GM21619 (cell line): Measurements from ENCODE around the gene ELMOD3.
"Not testable (repeated sequence)": the region's sequence is repeated elsewhere in the genome, so short reads cannot be mapped to it uniquely, and the experiment has no call there.

Experiments used
- ATAC-seq: cut with Tn5 transposase; IDR thresholded peaks from one replicate; pipeline ENCODE4 v1.9.1; 2021; ENCODE audit not compliant: unreplicated experiment

The ELMOD3 gene

DNA sequence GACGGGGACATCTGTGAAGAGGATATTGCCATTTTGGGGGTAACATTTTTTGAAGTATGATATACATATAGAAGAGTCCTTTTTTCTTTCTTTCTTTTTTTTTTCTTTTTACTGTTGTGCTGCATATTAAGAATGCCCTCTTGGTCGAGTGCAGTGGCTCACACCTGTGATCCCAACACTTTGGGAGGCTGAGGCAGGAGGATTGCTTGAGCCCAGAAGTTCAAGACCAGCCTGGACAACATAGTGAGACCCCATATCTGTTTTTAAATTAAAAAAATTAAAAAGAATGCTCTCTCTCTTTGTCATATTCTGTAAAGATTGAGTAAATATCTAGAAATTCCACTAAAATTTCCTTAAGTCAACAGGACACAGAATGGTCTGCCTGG is 67.5 kb downstream of the ELMOD3 start:
- ATAC-seq = no peak

DNA sequence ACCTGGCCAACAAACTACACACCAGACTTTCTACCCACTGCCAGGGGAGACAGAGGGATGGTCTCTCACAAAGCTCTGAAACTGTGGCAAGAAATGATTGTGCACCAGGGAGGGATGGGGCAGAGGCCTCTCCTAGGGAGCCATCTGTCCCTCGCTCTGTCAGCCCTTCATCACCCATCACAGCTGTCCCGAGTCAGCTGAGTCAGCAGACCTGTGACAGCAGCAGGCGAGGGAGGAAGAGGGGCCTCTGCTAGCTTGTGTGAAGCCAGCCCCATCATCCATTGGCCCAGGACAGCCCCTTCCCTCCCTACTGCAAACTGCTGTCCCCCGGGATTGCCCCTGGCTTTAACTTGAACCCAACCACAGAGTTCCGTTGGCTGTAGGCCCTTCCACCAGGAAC is 69.0 kb downstream of the ELMOD3 start:
- ATAC-seq = no peak

DNA sequence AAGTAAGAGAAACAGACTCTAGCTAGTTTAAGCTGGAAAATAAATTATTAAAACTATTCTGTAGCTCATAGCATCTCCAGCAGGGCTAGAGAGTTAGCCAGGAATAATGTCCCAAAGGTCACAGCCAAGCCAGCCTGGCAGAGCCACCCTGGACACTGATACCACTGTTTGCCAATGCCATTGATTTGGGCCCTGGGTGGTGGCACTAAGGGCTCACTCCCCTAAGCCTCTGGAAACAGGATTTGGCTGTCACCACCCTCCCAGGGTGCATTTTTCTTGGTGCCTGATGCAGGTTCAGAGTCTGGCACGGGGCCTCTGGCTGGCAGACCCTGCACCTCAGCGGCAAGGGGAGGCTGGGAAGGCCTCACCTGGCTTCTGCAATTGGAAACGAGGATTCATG is 71.0 kb downstream of the ELMOD3 start:
- ATAC-seq = no peak

DNA sequence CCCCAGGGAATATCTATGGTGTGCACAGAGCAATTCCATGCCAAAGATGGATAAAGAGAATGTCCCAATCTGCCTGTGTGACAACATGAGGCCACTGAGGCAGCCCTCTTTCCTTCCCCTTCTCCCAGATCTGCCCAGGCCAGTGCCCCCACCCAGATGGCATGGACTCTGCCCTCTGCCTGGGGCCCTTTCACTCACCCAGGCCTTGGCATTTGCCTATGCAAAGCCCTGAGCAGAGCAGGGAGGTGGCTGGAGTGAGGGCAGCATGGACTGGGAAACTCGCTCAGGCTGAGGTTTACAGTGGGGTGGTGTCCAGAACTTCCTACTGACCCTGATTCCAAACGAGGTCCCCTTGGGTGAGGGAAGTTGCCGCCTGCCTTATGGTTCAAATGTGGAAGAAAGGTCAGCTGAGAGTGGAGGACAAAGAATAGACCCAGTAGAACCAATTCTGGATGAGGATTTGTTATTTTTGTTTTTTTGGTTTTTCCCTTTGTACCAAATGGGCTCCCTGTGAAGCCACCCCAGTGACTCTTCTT is 72.8 kb downstream of the ELMOD3 start:
- ATAC-seq = no peak

DNA sequence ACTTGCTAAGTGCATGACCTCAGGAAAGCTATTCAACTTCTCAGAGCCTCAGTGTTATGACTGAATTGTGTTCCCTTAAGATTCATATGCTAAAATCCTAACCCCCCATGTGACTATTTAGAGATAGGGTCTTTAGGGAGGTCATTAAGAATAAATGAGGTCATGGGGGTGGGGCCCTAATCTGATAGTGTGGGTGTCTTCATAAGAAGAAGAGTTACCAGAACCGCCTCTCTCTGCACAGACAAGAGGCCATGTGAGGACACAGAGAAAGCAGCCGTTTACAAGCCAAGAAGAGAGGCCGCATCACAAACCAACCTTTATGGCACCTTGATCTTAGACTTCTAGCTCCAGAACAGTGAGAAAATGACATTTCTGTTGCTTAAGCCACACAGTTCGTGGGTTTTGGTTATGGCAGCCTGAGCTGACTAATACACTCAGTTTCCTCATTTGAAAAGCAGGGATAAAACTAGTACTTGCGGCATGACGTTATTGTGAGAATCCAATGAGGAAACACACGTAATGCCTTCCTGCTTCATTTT is 73.8 kb downstream of the ELMOD3 start:
- no peak for ATAC-seq

DNA sequence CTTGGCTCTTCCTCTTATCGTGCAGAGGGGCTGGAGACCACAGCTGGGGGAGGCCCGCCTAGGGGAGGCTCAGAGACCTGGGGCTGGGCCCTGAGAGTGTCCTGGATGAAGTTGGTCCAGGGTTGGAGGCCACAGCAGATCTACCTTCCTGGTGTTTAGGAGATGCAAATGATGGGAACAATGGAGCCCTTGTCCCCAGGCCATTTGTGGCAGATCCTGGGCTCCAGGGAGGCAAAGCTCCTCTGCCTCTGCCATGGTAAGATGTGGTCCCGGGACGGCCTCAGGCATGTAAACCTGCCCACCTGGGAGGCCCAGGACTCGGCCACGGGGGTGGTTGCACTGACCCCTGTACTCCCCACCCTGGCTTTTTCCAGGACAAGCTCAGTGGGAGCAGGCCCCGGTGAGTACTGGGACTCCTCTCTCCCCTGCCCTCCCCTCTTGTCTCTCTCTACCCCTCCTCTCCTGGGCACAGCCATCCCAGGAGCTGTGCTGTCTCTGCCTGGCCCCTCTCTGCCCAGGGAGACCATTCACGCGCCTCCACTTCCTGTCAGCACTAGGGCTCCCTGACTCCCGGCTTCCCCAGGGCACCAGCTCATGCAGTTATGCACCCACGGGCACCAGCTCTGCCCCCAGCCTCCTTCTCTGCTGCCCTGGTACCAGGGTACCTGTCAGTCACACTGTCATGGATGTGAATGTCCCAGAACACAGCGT is 74.8 kb downstream of the ELMOD3 start:
- no peak for ATAC-seq

- ATAC-seq = no peak
These were observed 75.3 kb downstream of the ELMOD3 start for GRCh38 chr2:85429924-85430289.

GRCh38 chr2:85430752-85431569 is 76.4 kb downstream of the ELMOD3 start:
- no peak for ATAC-seq

GRCh38 chr2:85431570-85432205 is 77.1 kb downstream of the ELMOD3 start:
- no peak for ATAC-seq

DNA sequence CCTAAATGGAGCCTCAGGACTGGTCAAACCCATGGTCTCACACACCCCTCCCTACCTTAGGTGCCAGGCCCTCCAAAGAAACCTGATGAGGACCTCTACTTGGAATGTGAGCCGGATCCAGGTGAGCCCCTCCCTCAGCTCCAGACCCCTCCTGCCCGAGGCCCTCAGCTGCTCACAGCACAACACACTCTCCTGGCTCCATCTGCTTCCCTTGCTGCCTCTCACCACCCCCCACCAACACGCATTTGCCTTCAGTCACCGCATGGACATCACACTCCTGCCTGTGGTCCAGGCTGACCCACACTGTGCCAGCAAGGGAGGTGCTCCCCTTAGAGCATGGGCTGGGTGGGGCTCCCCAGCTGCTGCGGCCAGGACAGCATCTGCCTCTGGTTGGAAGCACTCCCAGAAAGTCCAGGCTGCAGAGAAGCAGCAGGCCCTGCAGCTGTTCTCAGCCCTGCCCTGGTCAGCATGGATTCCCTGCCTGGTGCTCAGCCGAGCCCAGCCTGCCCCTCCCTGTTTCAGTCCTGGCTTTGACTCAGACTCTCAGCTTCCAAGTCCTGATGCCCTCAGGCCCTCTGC is 79.0 kb downstream of the ELMOD3 start:
- ATAC-seq = no peak

GRCh38 chr2:85434696-85435095 is 80.1 kb downstream of the ELMOD3 start:
- no peak for ATAC-seq

DNA sequence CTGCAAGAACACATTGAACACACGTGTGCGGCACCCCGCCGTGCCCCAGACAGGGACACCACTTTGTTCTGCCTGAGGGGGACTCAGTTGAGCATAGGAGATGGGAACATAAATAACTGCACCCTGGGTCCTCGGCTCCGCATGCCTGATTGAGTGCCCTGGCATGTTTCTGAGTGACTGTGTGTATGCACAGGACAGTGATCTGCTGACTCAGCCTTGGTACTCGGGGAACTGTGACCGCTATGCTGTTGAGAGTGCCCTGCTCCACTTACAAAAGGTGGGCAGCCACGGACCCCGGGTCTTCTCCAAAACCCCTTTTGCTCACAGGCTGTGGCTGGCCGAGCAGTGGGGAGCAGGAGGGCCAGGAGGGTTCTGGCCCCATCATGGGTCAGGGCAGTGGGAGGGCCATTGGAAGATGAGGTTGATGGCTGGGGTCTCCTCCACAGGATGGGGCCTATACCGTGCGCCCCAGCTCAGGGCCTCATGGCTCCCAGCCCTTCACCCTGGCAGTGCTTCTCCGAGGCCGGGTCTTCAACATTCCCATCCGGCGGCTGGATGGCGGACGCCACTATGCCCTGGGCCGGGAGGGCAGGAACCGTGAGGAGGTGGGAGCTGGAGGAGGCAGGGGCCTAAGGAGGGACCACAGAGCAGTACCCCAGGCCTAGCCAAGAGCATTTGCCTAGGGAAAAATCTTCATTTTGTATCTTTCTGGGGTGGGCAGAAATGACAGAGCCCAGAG is 80.8 kb downstream of the ELMOD3 start:
- ATAC-seq = no peak

- ATAC-seq = no peak
These were observed 81.6 kb downstream of the ELMOD3 start for GRCh38 chr2:85435981-85436835.

DNA sequence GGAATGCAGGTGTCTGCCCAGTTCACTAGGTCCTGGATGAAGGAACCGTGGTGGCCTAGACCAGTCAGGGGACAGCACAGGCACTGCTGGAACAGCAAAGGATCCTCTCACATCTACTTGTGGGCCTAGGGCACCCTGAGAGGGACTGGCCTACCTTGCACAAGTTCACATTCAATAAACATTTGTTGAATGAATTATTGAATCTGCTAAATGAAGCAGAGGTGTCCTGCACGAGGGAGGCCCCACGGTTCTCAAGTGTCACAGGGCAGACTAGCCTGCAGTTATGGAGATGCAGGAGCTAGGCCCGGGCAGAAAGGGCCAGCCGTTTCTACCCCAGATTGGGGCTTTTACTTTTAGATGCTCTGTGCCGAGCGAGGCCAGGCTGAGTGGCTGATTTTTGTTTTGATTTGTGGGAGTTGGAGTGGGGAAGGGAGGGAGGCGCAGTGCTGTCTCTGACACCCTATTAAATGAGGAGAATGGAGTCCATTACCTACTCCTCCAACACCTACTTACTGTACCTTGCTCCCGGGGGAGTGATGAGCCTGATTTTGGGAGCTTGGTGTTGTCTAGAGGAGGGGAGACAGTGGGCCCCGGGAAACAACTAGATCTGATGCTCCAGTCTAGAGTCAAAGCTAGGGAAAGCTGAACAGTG is 82.4 kb downstream of the ELMOD3 start:
- no peak for ATAC-seq

DNA sequence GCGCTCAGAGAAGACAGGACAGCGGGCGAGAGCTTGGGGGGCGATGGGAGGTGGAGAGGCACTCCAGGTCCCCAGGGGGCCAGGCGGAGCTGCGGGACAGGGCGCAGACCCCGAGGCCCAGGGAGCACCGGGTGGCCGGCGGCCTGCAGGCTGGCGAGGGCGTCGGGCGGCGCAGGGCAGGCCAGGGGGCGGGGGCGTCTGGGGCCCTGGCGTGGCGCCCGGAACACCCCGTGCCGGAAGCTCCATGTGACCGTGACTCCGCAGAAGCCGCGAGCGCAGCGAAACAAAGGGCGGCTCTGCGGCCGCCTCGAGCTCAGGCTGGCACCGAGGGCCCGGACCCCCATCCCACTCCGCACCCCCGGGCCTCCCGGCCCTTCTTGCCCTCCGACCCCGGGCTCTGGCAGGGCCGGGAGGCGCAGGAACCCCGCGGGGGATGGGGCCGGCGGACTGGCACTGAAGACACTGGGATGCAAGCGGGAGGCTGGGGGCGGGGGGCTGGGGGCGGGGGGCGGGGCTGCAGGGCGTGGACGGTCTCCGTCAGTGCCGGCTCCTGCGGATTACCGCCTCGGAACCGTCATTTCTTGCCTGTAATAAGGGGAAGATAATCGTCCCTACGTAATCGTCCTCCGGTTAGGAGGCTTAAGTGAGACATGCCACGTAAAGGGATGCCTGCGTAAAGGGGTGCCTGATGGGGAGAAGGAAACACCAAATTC is 83.1 kb downstream of the ELMOD3 start:
- peak; percentile 76 for ATAC-seq

DNA sequence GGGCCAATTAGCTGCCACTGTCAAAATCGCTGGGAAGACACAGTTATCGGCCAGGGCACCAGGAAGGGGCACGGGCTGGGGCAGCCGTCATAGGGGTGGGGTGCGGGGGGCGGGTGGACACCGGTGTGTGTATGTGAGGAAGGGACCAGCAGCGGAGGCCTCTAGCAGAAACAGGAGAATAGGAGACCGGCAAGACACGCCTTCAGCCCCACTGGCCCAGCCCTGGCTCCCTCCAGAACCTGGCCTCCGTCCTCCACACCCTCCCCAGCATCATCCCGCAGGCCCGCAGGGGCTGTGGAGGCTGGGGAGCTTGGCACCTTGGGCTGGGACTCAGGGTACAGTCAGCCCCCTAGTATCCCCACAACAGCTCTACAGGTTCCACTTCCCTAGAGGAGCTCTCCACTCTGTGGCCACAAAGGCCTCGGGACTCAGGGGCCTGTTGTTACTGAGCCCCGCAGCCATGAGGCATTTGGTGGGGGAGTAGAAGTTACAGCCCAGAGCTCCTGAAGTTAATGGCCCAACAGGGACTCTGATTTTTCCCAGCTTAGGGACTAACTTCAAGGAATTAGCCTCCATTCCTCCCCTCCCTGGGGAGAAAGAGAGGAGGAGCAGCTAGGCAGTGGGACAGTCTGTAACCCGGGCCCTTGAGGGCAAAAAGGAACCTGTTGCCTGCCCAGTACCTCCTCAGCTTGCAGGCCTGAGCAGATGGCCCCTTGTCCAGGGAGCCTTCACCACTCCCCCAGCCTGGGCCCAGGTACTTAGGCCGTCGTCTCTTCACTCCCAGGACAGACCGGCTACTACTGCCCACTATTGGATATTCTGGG is 83.8 kb downstream of the ELMOD3 start:
- no peak for ATAC-seq

DNA sequence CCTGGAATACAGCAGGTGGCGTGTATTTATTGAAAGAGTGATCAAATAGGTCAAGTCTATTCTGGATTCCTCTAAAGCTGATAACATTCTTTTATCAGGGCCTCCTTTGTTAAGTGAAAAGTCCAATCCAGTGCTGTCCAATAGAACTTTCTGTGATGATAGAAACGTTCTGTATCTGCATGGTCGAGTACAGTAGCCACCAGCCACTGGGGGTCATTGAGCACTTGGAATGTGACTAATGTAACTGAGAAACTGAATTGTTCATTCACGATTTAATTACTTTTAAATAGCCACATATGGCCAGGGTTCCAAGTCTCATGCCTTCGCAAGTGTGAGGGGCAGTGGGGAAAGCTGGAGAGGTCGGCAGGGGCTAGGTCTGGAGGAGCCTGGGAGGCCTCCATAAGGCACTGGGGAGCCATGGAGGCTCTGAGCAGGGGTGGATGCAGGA is 84.5 kb downstream of the ELMOD3 start:
- ATAC-seq = no peak

- not testable (repeated sequence) for ATAC-seq
These were observed 85.0 kb downstream of the ELMOD3 start for GRCh38 chr2:85439569-85439968.
